Bone marrow (tissue), 2 donors: Measurements from ENCODE around the gene TCEAL7.

Source experiments
- DNase-seq, 2 donors: peaks; one replicate each; lab custom pipeline; 2025; lab: John Stamatoyannopoulos, UW

Gene TCEAL7

GRCh38 chrX:103367502-103367901 is 37.5 kb downstream of the TCEAL7 start:
- DNase-seq = no peak

GRCh38 chrX:103369479-103369878 is 39.4 kb downstream of the TCEAL7 start:
- no peak for DNase-seq

GRCh38 chrX:103372886-103373285 is 42.8 kb downstream of the TCEAL7 start:
- no peak for DNase-seq

- no peak for DNase-seq
Measured at GRCh38 chrX:103373581-103373980, 43.5 kb downstream of the TCEAL7 start.

GRCh38 chrX:103376118-103376978 is 46.3 kb downstream of the TCEAL7 start, which contains the start of gene BEX3:
BEX3 (plus strand) TSS chrX:103376538; CDS start chrX:103377522, 984 bp downstream.
- no peak for DNase-seq

- no peak for DNase-seq
Measured at GRCh38 chrX:103376979-103377324, 46.9 kb downstream of the TCEAL7 start.

GRCh38 chrX:103378990-103379389 is 49.0 kb downstream of the TCEAL7 start:
- no peak for DNase-seq
